HG03196 (cell line): ENCODE results near the gene WWOX.
"Not testable (repeated sequence)": the region's sequence is repeated elsewhere in the genome, so short reads cannot be mapped to it uniquely, and the experiment has no call there.

ENCODE experiments used
- ATAC-seq: cut with Tn5 transposase; IDR thresholded peaks from one replicate; pipeline ENCODE4 v1.9.1; 2021; ENCODE audit not compliant: unreplicated experiment

Gene WWOX

GRCh38 chr16:78099271-78100111, at the start of gene WWOX:
TSS of gene WWOX (plus strand) at chr16:78099654.
- peak; percentile 96 for ATAC-seq

- no peak for ATAC-seq
Observed at GRCh38 chr16:78050734-78051400, 48.6 kb upstream of the WWOX start.

- no peak for ATAC-seq
Observed at GRCh38 chr16:78057803-78058564, 41.5 kb upstream of the WWOX start.

GRCh38 chr16:78059806-78060205, 39.6 kb upstream of the WWOX start:
- ATAC-seq = not testable (repeated sequence)

- ATAC-seq = no peak
Observed at GRCh38 chr16:78060295-78060694, 39.2 kb upstream of the WWOX start.

GRCh38 chr16:78060809-78061208, 38.6 kb upstream of the WWOX start:
- ATAC-seq = no peak

GRCh38 chr16:78065319-78065718, 34.1 kb upstream of the WWOX start:
- no peak for ATAC-seq

GRCh38 chr16:78069913-78070312, 29.5 kb upstream of the WWOX start:
- ATAC-seq = no peak

- ATAC-seq = no peak
Observed at GRCh38 chr16:78072275-78072674, 27.2 kb upstream of the WWOX start.

GRCh38 chr16:78075800-78076199, 23.7 kb upstream of the WWOX start:
- ATAC-seq = no peak

- no peak for ATAC-seq
Observed at GRCh38 chr16:78081341-78081740, 18.1 kb upstream of the WWOX start.

- ATAC-seq = no peak
Observed at GRCh38 chr16:78091419-78091818, 8.0 kb upstream of the WWOX start.

- ATAC-seq = no peak
Observed at GRCh38 chr16:78092758-78093157, 6.7 kb upstream of the WWOX start.

GRCh38 chr16:78094166-78094565, 5.3 kb upstream of the WWOX start:
- ATAC-seq = no peak

- ATAC-seq = no peak
Observed at GRCh38 chr16:78094998-78095397, 4.5 kb upstream of the WWOX start.

- no peak for ATAC-seq
Observed at GRCh38 chr16:78096386-78096785, 3.1 kb upstream of the WWOX start.

- ATAC-seq = no peak
Observed at GRCh38 chr16:78097548-78097947, 1.9 kb upstream of the WWOX start.

- no peak for ATAC-seq
Observed at GRCh38 chr16:78098087-78098486, 1.4 kb upstream of the WWOX start.

- ATAC-seq = no peak
Observed at GRCh38 chr16:78098595-78099270, 721 bp upstream of the WWOX start.

- ATAC-seq = peak; percentile 40
Observed at GRCh38 chr16:78100112-78100467, 636 bp downstream of the WWOX start.

- ATAC-seq = no peak
Observed at GRCh38 chr16:78102122-78102660, 2.7 kb downstream of the WWOX start.
